H7 (cell line): ENCODE data around the gene MOK. TPM values are rescaled to one million over a fixed set of nuclear protein-coding genes. Genes with fewer than 3 reads are reported as not detected.
A peak's percentile ranks its signal among the peaks of the same experiment; 100 is the strongest.
"Not testable (repeated sequence)": the region's sequence is repeated elsewhere in the genome, so short reads cannot be mapped to it uniquely, and the experiment has no call there.

Experiments used
- DNase-seq: peaks from one replicate; pipeline ENCODE4 v3.0.0; 2012
- H3K27me3 ChIP-seq: 2 replicates; pipeline ENCODE4 v1.6.0; 2011; ENCODE audit warnings: mild to moderate bottlenecking, low read length; ENCODE audit not compliant: control insufficient read depth, insufficient read depth
- H3K36me3 ChIP-seq: replicated peaks from 2 replicates; pipeline ENCODE4 v1.5.1; 2011; ENCODE audit warnings: low read length; ENCODE audit not compliant: control insufficient read depth, insufficient read depth
- H3K4me3 ChIP-seq: 2 replicates; pipeline ENCODE4 v1.5.1; 2011; ENCODE audit warnings: low read depth, mild to moderate bottlenecking, control low read depth, low read length, moderate library complexity; ENCODE audit not compliant: insufficient read depth
- total RNA-seq: library from RNA; depleted of rRNA; stranded (reverse); fragments of >200 nt; shearing (Covaris generic); gene quantifications from 2 replicates; pipeline ENCODE4 v1.2.3, GENCODE V29; 2014

The MOK gene
- total RNA-seq, 1 experiment from 2014 or later = 2.2 TPM

GRCh38 chr14:102333795-102334705 lies 29.1 kb upstream of the MOK start:
- no peak for DNase-seq
- no peak overlapping the region for H3K4me3 ChIP-seq
- peaks cover 12% of the 10 kb centered on the region for H3K36me3 ChIP-seq
- no peaks in the 10 kb centered on the region for H3K27me3 ChIP-seq

GRCh38 chr14:102333390-102333789 lies 28.4 kb upstream of the MOK start:
- H3K27me3 ChIP-seq = no peaks in the 10 kb centered on the region

GRCh38 chr14:102330806-102331205 lies 25.8 kb upstream of the MOK start:
- H3K27me3 ChIP-seq = no peaks in the 10 kb centered on the region
- peaks cover 9% of the 10 kb centered on the region for H3K36me3 ChIP-seq
- H3K4me3 ChIP-seq = no peak overlapping the region
- no peak for DNase-seq

More at GRCh38 chr14:102333390-102333789, 28.4 kb upstream of the MOK start:
- H3K4me3 ChIP-seq = no peak overlapping the region
- DNase-seq = no peak
- peaks cover 9% of the 10 kb centered on the region for H3K36me3 ChIP-seq

- not testable (repeated sequence) for DNase-seq, H3K4me3 ChIP-seq, H3K36me3 ChIP-seq, H3K27me3 ChIP-seq
Observed at GRCh38 chr14:102329381-102329780, 24.4 kb upstream of the MOK start.

GRCh38 chr14:102326583-102326982 lies 21.6 kb upstream of the MOK start:
- H3K27me3 ChIP-seq = no peaks in the 10 kb centered on the region
- H3K36me3 ChIP-seq = peaks cover 2% of the 10 kb centered on the region
- DNase-seq = no peak

GRCh38 chr14:102325791-102326345 lies 20.9 kb upstream of the MOK start:
- Histone ChIP-seq H3K4me3 (no peak overlapping the region), H3K27me3 (no peaks in the 10 kb centered on the region), H3K36me3 (peaks cover 2% of the 10 kb centered on the region)
- no peak for DNase-seq

More at GRCh38 chr14:102326583-102326982, 21.6 kb upstream of the MOK start:
- no peak overlapping the region for H3K4me3 ChIP-seq

- H3K36me3 ChIP-seq = no peaks in the 10 kb centered on the region; the same call in 1 of the 2 replicates
Observed at GRCh38 chr14:102323102-102323501, 18.1 kb upstream of the MOK start.

GRCh38 chr14:102321456-102322422 lies 16.8 kb upstream of the MOK start:
- no peak for DNase-seq

More at GRCh38 chr14:102323102-102323501, 18.1 kb upstream of the MOK start:
- no peaks in the 10 kb centered on the region for H3K27me3 ChIP-seq
- H3K4me3 ChIP-seq = no peak overlapping the region
- DNase-seq = peak; percentile 78

GRCh38 chr14:102320671-102321455 lies 15.9 kb upstream of the MOK start:
- Histone ChIP-seq H3K36me3 (no peaks in the 10 kb centered on the region), H3K27me3 (no peaks in the 10 kb centered on the region), H3K4me3 (peak overlapping the region; percentile 89; the same call in 1 of the 2 replicates)
- DNase-seq = no peak

More at GRCh38 chr14:102321456-102322422, 16.8 kb upstream of the MOK start:
- no peaks in the 10 kb centered on the region; the same call in 1 of the 2 replicates for H3K36me3 ChIP-seq
- no peaks in the 10 kb centered on the region for H3K27me3 ChIP-seq
- H3K4me3 ChIP-seq = no peak overlapping the region

- Histone ChIP-seq H3K4me3 (peak overlapping the region; percentile 89), H3K27me3 (peaks cover under 1% of the 10 kb centered on the region; the same call in 1 of the 2 replicates), H3K36me3 (no peaks in the 10 kb centered on the region)
- DNase-seq = no peak
Observed at GRCh38 chr14:102320033-102320660, 15.2 kb upstream of the MOK start.

- Histone ChIP-seq H3K27me3 (peaks cover 2% of the 10 kb centered on the region; the same call in 1 of the 2 replicates), H3K36me3 (no peaks in the 10 kb centered on the region), H3K4me3 (peak within 1 kb of the TSS; percentile 89)
- DNase-seq = peak; percentile 95
Observed at GRCh38 chr14:102319351-102320032, 14.5 kb upstream of the MOK start, which contains the start of gene ZNF839. Gene ZNF839 (plus strand): TSS chr14:102319746. CDS start chr14:102319766, 20 bp downstream.

GRCh38 chr14:102318781-102319276 lies 13.9 kb upstream of the MOK start:
- DNase-seq = no peak
- H3K27me3 ChIP-seq = peaks cover 2% of the 10 kb centered on the region; the same call in 1 of the 2 replicates
- H3K4me3 ChIP-seq = peak overlapping the region; percentile 89
- no peaks in the 10 kb centered on the region for H3K36me3 ChIP-seq
